CD14-positive monocyte (primary cell): Measurements from ENCODE around the gene PATJ. TPM values are rescaled to one million over a fixed set of nuclear protein-coding genes. Genes with fewer than 3 reads are reported as not detected.
"Not testable (repeated sequence)": the region's sequence is repeated elsewhere in the genome, so short reads cannot be mapped to it uniquely, and the experiment has no call there.

Source experiments
- DNase-seq, 3 donors: peaks; one replicate each; pipeline ENCODE4 v3.0.0-alpha.2; 2011 to 2022
- H2AFZ ChIP-seq: 2 replicates; pipeline ENCODE4 v1.6.0; 2012; ENCODE audit warnings: mild to moderate bottlenecking, low read depth, low read length, inconsistent platforms; ENCODE audit not compliant: insufficient read depth, poor library complexity, severe bottlenecking
- H3K27ac ChIP-seq, 2 donors: 1 replicate in 1 of 2; 2 replicates in 1 of 2; pipeline ENCODE4 v1.5.1; 2012 to 2013; ENCODE audit warnings: low read length in 2 of 2, control low read depth in 1 of 2, inconsistent platforms in 1 of 2, low read depth in 1 of 2, mild to moderate bottlenecking in 1 of 2
- H3K27me3 ChIP-seq, 2 donors: one replicate each; pipeline versions ENCODE4 v1.6.0 to v1.6.1; 2011 to 2013; ENCODE audit warnings: low read length in 2 of 2; ENCODE audit not compliant: control insufficient read depth in 2 of 2, insufficient read depth in 2 of 2
- H3K36me3 ChIP-seq, 2 donors: replicated peaks in 1 of 2; 1 replicate in 1 of 2; 2 replicates in 1 of 2; pipeline versions ENCODE4 v1.5.1 to v1.6.1; 2012 to 2013; ENCODE audit warnings: low read length in 2 of 2, control low read depth in 1 of 2, inconsistent platforms in 1 of 2, mild to moderate bottlenecking in 1 of 2; ENCODE audit not compliant: insufficient read depth in 2 of 2, control insufficient read depth in 1 of 2
- H3K4me1 ChIP-seq, 2 donors: 1 replicate in 1 of 2; 2 replicates in 1 of 2; pipeline versions ENCODE4 v1.5.1 to v1.6.1; 2012 to 2013; ENCODE audit warnings: low read length in 2 of 2, control low read depth in 1 of 2, inconsistent platforms in 1 of 2, mild to moderate bottlenecking in 1 of 2, moderate library complexity in 1 of 2; ENCODE audit not compliant: insufficient read depth in 2 of 2, control insufficient read depth in 1 of 2
- H3K4me2 ChIP-seq: replicated peaks from 2 replicates; pipeline ENCODE3; 2012; ENCODE audit warnings: low read length, moderate library complexity, mild to moderate bottlenecking; ENCODE audit not compliant: poor library complexity, severe bottlenecking; ENCODE audit errors: extremely low read depth
- H3K4me3 ChIP-seq, 3 experiments: fragments of 200-600 bp in 1 of 3; sonication (generic) in 1 of 3; replicated peaks in 1 of 3; 1 replicate in 2 of 3; 2 replicates in 1 of 3; pipeline ENCODE4 v1.5.1; 2011 to 2013; ENCODE audit warnings: low read length in 3 of 3, mild to moderate bottlenecking in 3 of 3, control low read depth in 2 of 3, low read depth in 2 of 3, inconsistent platforms in 1 of 3, moderate library complexity in 1 of 3
- H3K79me2 ChIP-seq: 2 replicates; pipeline ENCODE4 v1.6.0; 2012; ENCODE audit warnings: mild to moderate bottlenecking, control low read depth, inconsistent platforms, low read length, moderate library complexity; ENCODE audit not compliant: insufficient read depth
- H3K9ac ChIP-seq: 2 replicates; pipeline ENCODE4 v1.6.0; 2017; ENCODE audit warnings: low read length, mild to moderate bottlenecking; ENCODE audit not compliant: insufficient read depth, poor library complexity, severe bottlenecking
- H3K9me3 ChIP-seq, 2 donors: replicated peaks in 1 of 2; 1 replicate in 1 of 2; 2 replicates in 1 of 2; pipeline versions ENCODE4 v1.5.1 to v1.6.1; 2012 to 2013; ENCODE audit warnings: low read length in 2 of 2, control low read depth in 1 of 2; ENCODE audit not compliant: control insufficient read depth in 1 of 2, insufficient read depth in 1 of 2
- H4K20me1 ChIP-seq: 2 replicates; pipeline ENCODE4 v1.6.0; 2012; ENCODE audit warnings: mild to moderate bottlenecking, low read length, control low read depth, moderate library complexity; ENCODE audit not compliant: insufficient read depth
- H3K27ac Mint-ChIP-seq, 7 donors: one replicate each; pipeline ENCODE4 v1.8.0; 2020; ENCODE audit warnings: mild to moderate bottlenecking in 7 of 7, mixed read lengths in 7 of 7, moderate library complexity in 6 of 7, inconsistent platforms in 2 of 7
- H3K27me3 Mint-ChIP-seq, 3 donors: one replicate each; pipeline ENCODE4 v1.8.0; 2021 to 2022; ENCODE audit warnings: low read depth in 3 of 3, mild to moderate bottlenecking in 3 of 3, mixed read lengths in 3 of 3, moderate library complexity in 3 of 3, inconsistent platforms in 1 of 3
- H3K36me3 Mint-ChIP-seq, 2 donors: one replicate each; pipeline ENCODE4 v1.8.0; 2020; ENCODE audit warnings: mixed read lengths in 2 of 2, inconsistent platforms in 1 of 2, mild to moderate bottlenecking in 1 of 2
- H3K4me1 Mint-ChIP-seq: one replicate; pipeline ENCODE4 v1.8.0; 2020; ENCODE audit warnings: mild to moderate bottlenecking, mixed read lengths
- H3K4me3 Mint-ChIP-seq, 2 donors: one replicate each; pipeline ENCODE4 v1.8.0; 2020; ENCODE audit warnings: mild to moderate bottlenecking in 2 of 2, mixed read lengths in 2 of 2, moderate library complexity in 1 of 2
- H3K9me3 Mint-ChIP-seq, 7 donors: one replicate each; pipeline ENCODE4 v1.8.0; 2020 to 2022; ENCODE audit warnings: mixed read lengths in 7 of 7, mild to moderate bottlenecking in 6 of 7, moderate library complexity in 6 of 7, inconsistent platforms in 2 of 7
- WGBS: methylation state at CpG from one replicate; pipeline ENCODE4 v1.1.5; 2013; ENCODE audit warnings: missing lambda C conversion rate; ENCODE audit not compliant: insufficient coverage; 5-methylcytosine and 5-hydroxymethylcytosine counted together
- intact Hi-C, 2 donors: fragments of 100-400 bp; cut with micrococcal nuclease; formaldehyde crosslinking; loops; one replicate each; pipeline versions ENCODE4 v1.15.0 to v1.15.1; 2023
- polyA plus RNA-seq, 3 donors: library from polyadenylated mRNA; depleted of rRNA in 1 of 3; unstranded in 2 of 3; stranded (reverse) in 1 of 3; fragments of 300-500 nt in 2 of 3; fragments of >200 nt in 1 of 3; fragmentation: Illumina TruSeq in 2 of 3; gene quantifications; 1 replicate in 2 of 3; 2 replicates in 1 of 3; pipeline ENCODE4 v1.2.3, GENCODE V29; 2012 to 2021
- TF ChIP-seq, protein P1 (sequence below): fragments of 200-600 bp; IDR thresholded peaks from one replicate; pipeline ENCODE4 v1.8.0; 2022; ENCODE audit warnings: antibody characterized with exemption, mild to moderate bottlenecking

Gene PATJ
- polyA plus RNA-seq, 3 donors, result 0.01 to 0.23 TPM; not detected in 1

DNA sequence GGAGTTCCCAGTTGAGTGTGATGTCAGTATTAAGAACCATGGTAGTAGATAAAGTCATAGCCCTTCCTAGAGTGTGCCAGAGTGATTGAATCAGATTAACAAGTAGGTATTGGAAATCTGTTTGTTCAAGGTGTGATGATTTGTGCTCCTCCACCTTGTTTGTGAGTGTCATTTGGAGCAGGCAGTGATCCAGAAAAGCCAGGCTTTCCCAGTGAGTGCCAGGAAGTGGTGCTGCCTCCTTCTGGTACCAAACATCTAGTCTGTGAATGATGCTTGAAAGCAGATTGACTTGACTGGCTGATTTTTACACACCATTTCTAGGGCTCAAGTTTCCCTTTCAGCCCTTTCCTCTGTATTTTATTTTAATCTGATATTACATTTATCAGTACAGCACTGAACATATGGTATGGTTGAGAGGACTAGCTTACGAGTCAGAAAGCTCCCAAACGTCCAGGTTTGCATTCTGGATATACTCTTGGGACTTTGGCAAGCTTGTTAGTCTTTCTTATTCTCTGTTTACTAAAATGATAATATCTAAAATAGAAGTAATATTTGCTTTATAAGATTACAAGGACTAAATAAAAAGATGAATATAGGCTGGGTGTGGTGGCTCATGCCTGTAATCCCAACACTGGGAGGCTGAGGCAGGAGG, 100.7 kb downstream of the PATJ start:
- no peak for DNase-seq
- Histone ChIP-seq H4K20me1 (no peaks in the 10 kb centered on the region), H3K36me3 (no peaks in the 10 kb centered on the region), H3K4me2 (no peak overlapping the region), H3K79me2 (no peaks in the 10 kb centered on the region), H2AFZ (no peak overlapping the region), H3K4me3 (no peak overlapping the region), H3K9me3 (no peaks in the 10 kb centered on the region), H3K27ac (no peak overlapping the region), H3K27me3 (no peaks in the 10 kb centered on the region), H3K9ac (no peak overlapping the region), H3K4me1 (no peaks in the 10 kb centered on the region)
- intact Hi-C loops, result no loop called here
- Mint-ChIP-seq H3K4me3 (no peak overlapping the region), H3K9me3 (peaks cover 0 to 2% (median 0%) of the 10 kb centered on the region in 7 donors), H3K4me1 (no peaks in the 10 kb centered on the region), H3K27ac (no peak overlapping the region), H3K36me3 (no peaks in the 10 kb centered on the region), H3K27me3 (no peaks in the 10 kb centered on the region)
- no CpG with 5 or more reads among the region's 2 CpGs for WGBS
- TF ChIP-seq, protein P1, sequence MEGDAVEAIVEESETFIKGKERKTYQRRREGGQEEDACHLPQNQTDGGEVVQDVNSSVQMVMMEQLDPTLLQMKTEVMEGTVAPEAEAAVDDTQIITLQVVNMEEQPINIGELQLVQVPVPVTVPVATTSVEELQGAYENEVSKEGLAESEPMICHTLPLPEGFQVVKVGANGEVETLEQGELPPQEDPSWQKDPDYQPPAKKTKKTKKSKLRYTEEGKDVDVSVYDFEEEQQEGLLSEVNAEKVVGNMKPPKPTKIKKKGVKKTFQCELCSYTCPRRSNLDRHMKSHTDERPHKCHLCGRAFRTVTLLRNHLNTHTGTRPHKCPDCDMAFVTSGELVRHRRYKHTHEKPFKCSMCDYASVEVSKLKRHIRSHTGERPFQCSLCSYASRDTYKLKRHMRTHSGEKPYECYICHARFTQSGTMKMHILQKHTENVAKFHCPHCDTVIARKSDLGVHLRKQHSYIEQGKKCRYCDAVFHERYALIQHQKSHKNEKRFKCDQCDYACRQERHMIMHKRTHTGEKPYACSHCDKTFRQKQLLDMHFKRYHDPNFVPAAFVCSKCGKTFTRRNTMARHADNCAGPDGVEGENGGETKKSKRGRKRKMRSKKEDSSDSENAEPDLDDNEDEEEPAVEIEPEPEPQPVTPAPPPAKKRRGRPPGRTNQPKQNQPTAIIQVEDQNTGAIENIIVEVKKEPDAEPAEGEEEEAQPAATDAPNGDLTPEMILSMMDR, result no peak

DNA sequence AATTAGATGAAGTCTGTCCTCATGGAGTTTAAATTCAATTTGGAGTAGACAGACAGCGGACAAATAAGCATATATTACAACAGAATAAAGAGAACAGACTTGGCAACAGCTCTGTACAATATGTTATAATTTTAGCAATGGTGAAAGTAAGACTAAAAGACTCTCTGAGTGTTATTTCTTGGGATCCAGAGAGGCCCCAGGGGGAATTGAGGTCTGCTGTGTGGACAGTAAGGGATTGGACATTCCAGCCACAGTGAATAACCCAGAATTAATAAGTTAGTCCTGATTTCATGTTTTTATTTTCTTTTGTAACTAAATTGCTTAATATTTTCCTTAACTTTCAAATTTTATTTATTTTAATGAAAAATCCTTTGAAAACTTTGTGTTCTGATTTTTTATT, 101.7 kb downstream of the PATJ start:
- intact Hi-C loops, result no loop called here
- Mint-ChIP-seq H3K9me3 (peaks cover 0 to 2% (median 0%) of the 10 kb centered on the region in 7 donors), H3K4me3 (no peak overlapping the region), H3K36me3 (no peaks in the 10 kb centered on the region), H3K27me3 (no peaks in the 10 kb centered on the region), H3K4me1 (no peaks in the 10 kb centered on the region), H3K27ac (peak overlapping the region in 1 of 7 donors; percentile 77)
- Histone ChIP-seq H3K9ac (no peak overlapping the region), H4K20me1 (no peaks in the 10 kb centered on the region), H3K4me3 (no peak overlapping the region), H3K4me1 (no peaks in the 10 kb centered on the region), H3K27ac (no peak overlapping the region), H3K9me3 (no peaks in the 10 kb centered on the region), H3K36me3 (no peaks in the 10 kb centered on the region), H3K27me3 (no peaks in the 10 kb centered on the region), H3K79me2 (no peaks in the 10 kb centered on the region), H2AFZ (no peak overlapping the region), H3K4me2 (no peak overlapping the region)
- DNase-seq, result no peak
- TF ChIP-seq, protein P1, result no peak
- WGBS, result no CpG with 5 or more reads among the region's 1 CpG

DNA sequence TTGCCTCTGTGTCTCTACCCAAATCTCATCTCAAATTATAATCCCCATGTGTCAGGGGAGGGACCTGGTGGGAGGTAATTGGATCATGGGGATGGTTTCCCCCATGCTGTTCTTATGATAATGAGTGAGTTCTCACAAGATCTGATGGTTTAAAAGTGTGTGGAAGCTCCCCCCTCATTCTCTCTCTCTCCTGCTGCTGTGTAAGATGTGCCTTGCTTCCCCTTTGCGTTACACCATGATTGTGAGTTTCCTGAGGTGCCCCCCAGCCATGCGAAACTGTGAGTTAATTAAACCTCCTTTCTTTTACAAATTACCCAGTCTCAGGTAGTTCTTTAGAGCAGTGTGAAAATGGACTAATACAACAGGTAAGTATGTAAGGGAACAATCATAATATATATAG, 102.4 kb downstream of the PATJ start:
- H3K4me3 Mint-ChIP-seq, intact Hi-C loops: not testable (repeated sequence)

More for the DNA sequence above, 102.4 kb downstream of the PATJ start:
- H3K27me3 ChIP-seq, DNase-seq, H2AFZ ChIP-seq, H3K27ac Mint-ChIP-seq, H3K9me3 Mint-ChIP-seq, H4K20me1 ChIP-seq, H3K27me3 Mint-ChIP-seq, H3K4me3 ChIP-seq, H3K36me3 ChIP-seq, H3K4me1 Mint-ChIP-seq, H3K36me3 Mint-ChIP-seq, H3K4me2 ChIP-seq, H3K9me3 ChIP-seq, H3K79me2 ChIP-seq, H3K27ac ChIP-seq, H3K4me1 ChIP-seq, H3K9ac ChIP-seq: not testable (repeated sequence)
- no CpG with 5 or more reads among the region's 2 CpGs for WGBS
